KG1 (cell line): ENCODE measurements around the gene MBNL3.
A peak's percentile ranks its signal among the peaks of the same experiment; 100 is the strongest.

ENCODE experiments used
- DNase-seq: peaks from one replicate; lab custom pipeline; 2025; lab: John Stamatoyannopoulos, UW

Gene MBNL3

DNA sequence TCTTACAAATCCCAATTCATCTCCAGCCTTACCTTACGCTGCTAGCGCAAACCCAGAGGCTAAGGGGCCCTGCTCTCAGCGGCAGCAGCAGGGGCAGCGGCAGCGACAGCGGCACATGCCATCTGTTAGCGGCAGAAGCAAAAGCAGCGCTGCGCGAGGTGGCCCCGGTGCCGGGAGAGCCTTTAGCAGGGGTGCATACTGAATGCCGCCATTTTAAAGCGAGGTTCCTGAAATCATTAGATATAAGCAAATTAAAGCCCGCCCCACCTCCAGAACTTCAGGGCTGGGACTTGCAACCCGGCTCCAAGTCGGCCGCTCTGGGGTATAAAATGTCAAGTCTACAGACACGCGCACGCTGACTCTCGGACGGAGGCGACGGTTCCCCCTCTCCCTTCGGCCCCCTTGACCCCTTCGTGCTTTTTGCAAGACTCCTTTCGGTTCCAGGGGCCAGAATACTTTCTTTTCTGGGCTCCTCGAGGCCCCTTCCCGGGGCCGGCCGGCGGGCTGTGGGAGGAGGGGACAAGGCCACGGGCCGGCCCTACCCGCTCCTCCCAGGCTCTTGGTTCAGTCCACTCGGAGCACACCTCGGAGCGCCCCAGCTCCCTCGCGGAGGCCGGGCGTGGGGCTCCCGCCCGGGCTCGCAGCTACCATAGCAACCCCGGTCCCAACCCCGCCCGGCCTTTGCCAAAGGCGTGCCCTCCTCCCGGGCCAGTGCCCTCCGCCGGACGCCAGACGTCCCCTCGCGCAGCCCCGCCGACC lies at the start of gene MBNL3:
MBNL3 (minus strand) TSS at position 220 of the 759 bp plus-strand sequence. CDS start 49,427 bp downstream, outside the sequence.
- DNase-seq: peak; percentile 11

DNA sequence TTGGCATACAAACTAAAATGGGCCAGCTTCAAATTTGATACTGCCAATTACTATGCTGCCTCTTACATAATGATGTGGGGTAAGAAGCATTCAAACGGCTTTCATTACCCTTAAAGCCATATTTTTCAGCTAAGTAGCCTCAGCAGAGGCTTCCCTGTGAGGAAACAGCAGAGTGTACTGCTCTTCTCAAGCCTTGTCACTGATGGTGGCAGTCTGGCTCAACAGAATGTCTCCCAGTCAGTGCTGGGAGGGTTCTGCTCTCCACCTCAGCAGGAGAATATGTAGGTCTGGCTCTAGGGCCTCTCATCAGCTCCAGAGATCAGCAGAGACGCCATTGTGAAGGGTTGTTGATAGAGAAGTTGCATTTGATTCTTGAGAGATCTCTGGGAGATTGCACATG lies 44.6 kb upstream of the MBNL3 start:
- DNase-seq: no peak

GRCh38 chrX:132532913-132533312 lies 44.1 kb upstream of the MBNL3 start:
- DNase-seq: no peak

- no peak for DNase-seq
Observed at GRCh38 chrX:132532097-132532496, 43.3 kb upstream of the MBNL3 start.

DNA sequence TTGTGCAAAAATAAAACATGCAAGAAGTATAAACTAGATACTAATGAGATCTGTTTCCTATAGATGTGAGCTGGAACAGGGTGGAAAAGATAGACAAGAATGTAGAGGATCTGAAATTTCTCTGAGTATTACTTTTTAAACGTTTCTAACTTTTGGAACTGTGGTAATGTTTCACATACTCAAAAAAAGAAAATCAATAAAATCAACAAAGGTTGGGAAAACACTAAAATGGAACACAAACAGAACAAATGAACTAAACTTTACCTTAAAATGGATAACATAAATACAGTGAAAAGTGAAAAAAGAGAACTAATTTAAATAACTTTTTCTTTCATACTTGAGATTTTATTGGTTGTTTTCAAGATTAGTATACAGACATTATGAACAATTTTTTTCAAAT lies 32.0 kb upstream of the MBNL3 start:
- no peak for DNase-seq

DNA sequence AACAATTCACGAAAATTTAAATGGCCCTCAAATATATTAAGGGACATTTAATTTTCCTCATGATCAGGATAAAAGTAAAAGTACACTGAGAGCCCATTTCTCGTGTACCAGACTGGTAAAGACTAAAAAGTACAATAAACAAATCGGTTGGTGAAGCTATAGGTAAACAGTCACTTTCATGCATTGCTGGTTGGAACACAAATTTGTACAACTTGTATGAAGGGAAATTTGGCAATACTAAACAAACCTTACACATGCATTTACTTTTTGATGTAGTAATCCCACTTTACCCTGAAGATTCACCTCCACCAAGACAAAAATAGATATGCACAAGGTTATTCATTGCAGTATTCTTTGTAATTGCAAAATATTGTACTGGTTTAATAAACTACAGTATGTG lies 31.4 kb upstream of the MBNL3 start:
- no peak for DNase-seq

DNA sequence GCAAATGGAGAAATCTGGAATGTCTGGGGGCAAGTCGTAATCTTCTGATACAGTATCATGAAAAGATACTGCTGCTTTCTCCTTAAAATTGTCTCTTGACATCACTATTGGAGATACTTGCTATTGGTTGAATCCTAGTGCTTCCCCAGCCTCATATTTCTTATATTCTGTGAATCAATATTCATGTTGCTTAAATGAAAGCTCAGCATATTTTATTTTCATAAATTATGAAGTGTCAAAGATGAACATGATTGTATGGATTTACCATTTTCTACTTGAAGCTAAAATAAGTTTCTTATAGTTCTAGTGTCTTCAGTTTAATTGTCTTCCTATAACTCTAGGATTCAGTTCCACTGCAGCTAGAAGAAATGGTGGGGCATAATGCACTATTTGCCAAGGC lies 29.6 kb upstream of the MBNL3 start:
- DNase-seq: no peak

DNA sequence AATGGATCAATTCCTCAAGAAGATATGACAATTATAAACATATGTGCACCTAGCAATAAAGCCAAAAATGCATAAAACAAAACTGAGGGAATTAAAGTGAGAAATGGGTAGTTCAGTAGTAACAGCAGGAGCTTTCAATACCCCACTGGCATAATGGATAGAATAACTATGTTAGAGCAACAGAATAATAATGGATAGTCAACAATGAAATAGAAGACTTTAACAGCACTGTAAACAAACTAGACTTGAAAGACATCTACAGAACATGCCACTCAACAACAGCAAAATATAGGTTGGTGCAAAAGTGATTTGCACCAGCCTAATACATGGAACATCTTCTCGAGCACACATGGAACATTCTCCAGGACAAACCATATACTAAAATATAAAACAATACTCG lies 20.0 kb upstream of the MBNL3 start:
- DNase-seq: no peak

DNA sequence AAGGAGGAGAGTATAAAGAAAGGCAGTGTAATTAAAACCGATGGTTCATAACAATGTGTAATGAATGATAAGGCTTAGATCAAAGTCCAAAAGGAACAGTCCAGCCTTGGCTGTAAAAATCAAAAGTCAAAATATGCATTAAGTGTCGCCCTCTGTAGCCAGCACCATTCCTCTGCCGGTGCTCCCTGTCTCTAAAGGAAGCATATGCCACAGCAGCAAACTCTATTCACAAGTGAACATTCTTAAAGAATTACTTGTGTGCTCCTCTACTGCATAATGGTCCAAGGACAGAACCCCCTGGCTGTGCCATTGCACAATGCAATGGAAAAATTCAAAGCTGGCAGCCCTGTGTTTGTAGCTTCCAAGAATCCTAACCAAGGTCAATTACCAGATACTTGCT lies 16.3 kb upstream of the MBNL3 start:
- no peak for DNase-seq

DNA sequence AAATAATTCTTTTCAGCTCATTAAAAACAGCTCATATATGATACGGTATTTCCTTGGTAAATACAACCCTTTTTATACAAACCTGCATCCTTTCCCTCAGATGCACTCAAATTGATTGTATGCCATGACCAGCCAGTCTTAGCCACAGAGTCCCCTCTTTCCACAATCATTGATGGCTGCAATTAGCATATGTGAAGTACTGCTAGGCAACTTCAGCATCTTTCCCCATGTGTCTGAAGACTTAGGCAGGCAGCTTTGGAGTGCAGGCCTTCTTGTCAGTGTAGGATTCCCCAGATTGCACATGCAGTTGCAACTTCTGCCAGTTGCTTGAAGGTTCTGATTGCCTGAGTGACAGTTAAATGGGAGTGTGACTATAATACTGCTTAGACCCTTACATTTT lies 15.6 kb upstream of the MBNL3 start:
- DNase-seq: no peak

DNA sequence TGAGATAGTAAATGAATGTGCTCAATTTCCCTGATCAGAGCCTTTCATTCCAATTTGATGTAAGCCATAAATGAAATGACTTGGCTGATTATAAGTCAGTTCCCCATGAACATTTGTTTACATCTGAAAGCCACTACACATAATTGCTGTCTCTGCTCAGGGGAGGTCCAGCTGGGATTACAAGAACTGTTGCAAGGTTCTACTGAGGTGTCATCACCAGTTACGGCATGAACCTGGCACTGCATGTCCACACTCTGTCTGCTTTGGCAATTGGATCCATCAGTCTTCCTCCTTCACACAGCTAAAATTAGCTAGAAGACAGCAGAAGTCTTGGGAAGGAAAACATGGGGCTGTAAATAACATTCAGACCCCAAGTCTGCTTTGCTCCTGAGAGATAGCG lies 12.8 kb upstream of the MBNL3 start:
- DNase-seq: no peak

- DNase-seq: no peak
Observed at GRCh38 chrX:132497432-132497831, 8.6 kb upstream of the MBNL3 start.

GRCh38 chrX:132493095-132493494 lies 4.3 kb upstream of the MBNL3 start:
- no peak for DNase-seq

DNA sequence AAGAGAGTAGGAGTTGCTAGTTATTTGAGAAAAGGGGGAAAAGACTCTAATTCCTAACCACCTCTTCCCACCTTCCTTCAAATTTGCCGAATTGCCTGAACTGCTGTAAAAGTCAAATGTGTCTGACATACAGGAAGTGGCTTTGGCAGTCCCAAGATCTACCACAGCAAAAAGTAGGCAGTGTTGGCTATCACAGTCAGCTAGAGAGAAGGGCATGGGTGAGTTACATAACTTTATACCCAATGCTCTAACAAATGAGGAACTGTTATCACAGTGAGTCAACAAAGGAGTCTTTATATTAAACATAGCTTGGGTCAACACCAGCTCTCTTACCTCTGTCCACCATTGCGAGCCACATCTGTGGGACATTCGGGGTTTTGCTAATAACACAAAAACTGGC lies 2.4 kb upstream of the MBNL3 start:
- DNase-seq: no peak

DNA sequence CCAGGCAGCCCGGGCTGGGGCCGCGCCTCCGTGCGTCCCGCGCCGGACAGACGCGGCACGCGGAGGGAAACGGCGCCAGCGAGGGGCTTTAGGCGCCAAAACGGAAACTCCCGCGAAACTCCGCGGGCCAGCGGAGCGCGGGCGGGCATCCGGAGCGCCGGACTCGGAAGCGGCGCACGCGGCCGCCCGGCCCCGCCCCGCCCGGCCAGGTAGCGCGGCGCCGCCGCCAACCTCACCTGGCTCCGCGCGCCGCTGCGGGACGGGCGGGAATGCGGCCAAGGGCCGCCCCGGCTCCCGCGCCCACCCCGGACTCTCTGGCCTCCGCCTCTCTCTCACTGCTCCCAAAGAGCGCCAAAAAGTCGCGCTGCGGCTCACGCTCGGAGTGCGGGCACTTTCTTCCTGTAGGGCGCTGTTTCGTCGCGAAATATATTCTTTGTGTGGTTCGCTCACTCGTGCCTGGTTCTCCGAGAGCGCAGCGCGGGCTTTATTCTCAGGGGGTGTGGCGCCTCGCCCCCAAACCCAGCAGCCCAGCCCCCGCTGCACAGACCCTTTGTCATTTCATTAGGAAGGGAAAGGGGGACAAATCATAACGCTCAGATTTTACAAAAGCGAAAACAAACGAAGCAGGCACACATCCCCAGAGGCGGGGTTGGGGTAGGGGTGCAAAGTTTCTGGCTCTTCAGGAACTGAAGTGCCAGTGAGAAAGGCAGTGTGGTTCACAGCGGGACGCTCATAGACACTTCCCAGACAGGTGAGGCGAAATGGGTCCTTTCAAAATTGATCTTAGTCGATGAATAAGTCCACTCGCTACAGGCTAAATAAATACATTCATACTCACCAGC lies 961 bp upstream of the MBNL3 start:
- DNase-seq: peak; percentile 12

GRCh38 chrX:132488180-132488705 lies 595 bp downstream of the MBNL3 start:
- DNase-seq: peak; percentile 4

DNA sequence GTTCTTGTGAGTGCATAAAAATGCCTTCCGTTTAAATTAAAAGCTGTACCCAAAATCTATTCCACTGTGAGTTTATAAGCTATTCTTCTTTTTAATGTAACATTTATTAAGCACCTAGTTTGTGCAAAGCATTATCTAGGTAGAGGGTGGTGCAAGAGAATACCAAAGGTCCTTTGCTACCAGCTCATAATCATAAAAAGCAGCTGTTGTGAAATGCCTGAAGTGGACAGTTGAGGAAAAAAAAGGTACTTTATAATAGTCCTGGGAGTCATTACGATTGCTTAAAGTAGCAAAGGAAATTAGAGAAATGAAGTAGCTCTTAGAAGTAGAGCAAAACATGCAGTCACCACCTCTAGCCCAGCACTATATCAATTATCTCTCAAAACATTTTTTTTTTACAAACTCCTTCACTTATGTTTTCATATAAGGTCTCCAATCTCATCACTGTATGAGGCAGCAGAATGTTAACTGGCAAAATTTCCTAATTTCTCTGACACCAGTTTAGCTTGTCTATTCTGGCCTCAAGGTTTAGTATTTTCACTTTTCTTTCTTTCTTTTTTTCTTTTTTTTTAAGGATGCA lies 2.1 kb downstream of the MBNL3 start:
- DNase-seq: no peak

DNA sequence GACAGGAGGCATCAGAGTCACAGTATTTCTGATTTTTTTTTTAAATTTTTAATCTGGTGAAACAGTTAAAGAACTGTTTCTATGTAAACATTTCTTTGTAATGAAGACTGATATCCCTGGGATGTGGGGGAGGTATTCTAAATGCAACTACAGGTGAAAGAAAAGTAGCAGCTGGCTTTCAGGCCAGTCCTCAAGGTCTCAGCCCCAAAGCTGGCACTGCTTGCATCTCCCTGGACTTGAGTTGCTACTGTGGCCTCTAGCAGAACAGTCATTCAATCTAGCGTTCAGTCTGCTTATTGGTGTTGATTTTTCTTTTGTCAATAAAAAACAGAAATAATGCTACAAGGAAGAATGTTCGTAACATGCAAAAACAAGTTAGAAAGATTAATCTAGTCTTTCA lies 4.9 kb downstream of the MBNL3 start:
- no peak for DNase-seq

DNA sequence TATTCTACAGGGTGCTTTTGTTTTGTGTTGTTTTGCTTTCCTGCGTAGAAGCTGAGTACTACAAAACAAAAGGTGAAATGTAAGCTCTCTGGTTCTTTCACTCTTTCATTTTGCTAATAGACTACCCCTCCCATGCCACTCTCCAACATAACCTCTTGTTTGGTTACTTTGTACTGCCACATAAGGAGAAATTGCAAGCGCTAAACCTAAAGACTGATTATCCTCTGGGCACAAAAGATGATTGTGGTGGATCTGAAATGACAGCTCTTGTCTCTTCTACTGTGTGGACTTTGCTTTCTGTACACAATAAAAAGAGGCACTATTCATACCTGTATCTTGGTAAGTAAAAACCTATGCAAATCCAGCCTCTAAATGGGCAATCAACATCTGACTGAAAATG lies 5.3 kb downstream of the MBNL3 start:
- no peak for DNase-seq

DNA sequence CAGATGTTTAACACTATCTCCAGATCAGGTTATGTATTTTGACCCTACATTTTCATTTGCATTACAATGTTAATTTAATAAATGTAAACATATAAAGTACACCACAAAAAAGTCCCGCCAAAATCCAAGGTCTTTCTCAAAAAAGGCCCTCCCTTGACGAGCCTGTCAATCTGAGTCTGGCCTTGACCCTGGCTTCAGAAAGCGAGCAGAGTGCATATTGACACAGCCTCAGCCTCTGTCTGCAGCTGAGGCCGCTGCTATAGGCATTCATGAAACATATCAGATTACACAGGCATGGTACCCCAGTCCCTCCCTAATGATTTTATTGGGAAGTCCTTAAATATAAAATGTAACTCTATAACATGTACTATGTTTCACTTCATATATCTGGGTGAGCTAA lies 6.2 kb downstream of the MBNL3 start:
- no peak for DNase-seq

DNA sequence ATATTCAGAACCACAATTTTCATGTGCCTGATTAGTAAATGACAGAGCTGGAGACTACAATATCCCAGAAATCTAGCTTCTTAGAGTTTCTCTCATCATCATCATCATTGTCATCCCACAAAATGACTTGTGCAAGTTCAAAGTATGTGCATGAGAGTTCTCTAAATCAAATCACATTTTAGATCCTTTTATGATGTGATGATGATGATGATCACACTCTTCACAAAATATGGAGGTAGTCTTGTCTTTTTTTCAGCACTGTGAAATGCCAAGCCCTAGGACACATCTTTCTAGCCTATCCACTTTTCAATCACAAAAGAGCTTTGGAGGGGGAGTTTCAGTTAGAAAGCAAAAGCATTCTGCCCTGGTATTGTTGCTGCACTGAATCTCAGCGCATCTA lies 7.4 kb downstream of the MBNL3 start:
- DNase-seq: no peak

DNA sequence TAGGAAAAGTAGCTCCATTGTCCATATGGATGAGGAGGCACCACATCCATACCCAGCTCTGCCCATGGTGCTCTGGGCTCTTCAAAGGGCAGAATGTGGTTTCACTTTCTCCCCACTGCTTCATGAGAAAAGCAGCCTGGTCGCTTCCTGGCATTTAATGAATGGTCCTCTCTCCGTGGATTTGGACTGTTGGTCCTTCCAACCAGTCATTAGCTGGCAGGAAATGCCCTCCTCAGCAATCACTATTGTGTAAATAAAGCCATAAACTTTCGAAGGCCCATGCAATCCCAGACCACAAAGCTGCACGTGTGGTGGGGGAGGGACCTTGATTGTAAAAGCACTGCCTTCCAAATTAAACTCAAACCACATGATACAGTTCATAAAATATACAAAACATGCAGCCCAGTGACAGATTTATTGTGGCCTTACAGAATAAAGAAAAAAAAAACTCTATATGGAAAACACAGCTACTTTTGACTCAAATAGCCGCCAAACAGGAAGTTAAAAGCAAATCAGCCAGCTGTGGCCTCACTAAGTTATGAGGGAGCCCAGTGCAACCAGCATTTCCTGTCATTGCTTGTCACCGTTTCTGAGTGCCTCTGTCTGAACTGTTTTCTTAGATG lies 8.1 kb downstream of the MBNL3 start:
- peak; percentile 69 for DNase-seq
